ENCODE measurements around the gene SRSF5.
"Not testable (repeated sequence)": the region's sequence is repeated elsewhere in the genome, so short reads cannot be mapped to it uniquely, and the experiment has no call there.

SRSF5 gene

GRCh38 chr14:69766984-69767368, at the start of gene SRSF5:
SRSF5 (plus strand) TSS chr14:69767142; CDS start chr14:69768157, 1,015 bp downstream.
- DNase-seq, result peak; percentile 83

- DNase-seq, result not testable (repeated sequence)
These were observed 48.3 kb upstream of the SRSF5 start for GRCh38 chr14:69718614-69719013.

GRCh38 chr14:69719501-69719951, 47.4 kb upstream of the SRSF5 start:
- DNase-seq, result no peak

- DNase-seq, result no peak
These were observed 46.0 kb upstream of the SRSF5 start for GRCh38 chr14:69720912-69721311.

GRCh38 chr14:69726761-69727511, 40.0 kb upstream of the SRSF5 start:
- peak; percentile 8 for DNase-seq

- no peak for DNase-seq
These were observed 39.1 kb upstream of the SRSF5 start for GRCh38 chr14:69727860-69728259.

- not testable (repeated sequence) for DNase-seq
These were observed 34.9 kb upstream of the SRSF5 start for GRCh38 chr14:69731919-69732598.

- not testable (repeated sequence) for DNase-seq
These were observed 30.5 kb upstream of the SRSF5 start for GRCh38 chr14:69736405-69736804.

GRCh38 chr14:69741055-69741454, 25.9 kb upstream of the SRSF5 start:
- DNase-seq, result no peak

- DNase-seq, result no peak
These were observed 17.0 kb upstream of the SRSF5 start for GRCh38 chr14:69749956-69750355.

GRCh38 chr14:69750495-69750894, 16.4 kb upstream of the SRSF5 start:
- no peak for DNase-seq

GRCh38 chr14:69752773-69753172, 14.2 kb upstream of the SRSF5 start:
- no peak for DNase-seq

- DNase-seq, result no peak
These were observed 13.1 kb upstream of the SRSF5 start for GRCh38 chr14:69753860-69754259.

GRCh38 chr14:69754487-69754886, 12.5 kb upstream of the SRSF5 start:
- no peak for DNase-seq

- no peak for DNase-seq
These were observed 11.6 kb upstream of the SRSF5 start for GRCh38 chr14:69755296-69755695.

GRCh38 chr14:69755784-69756183, 11.2 kb upstream of the SRSF5 start:
- DNase-seq, result no peak

- no peak for DNase-seq
These were observed 10.6 kb upstream of the SRSF5 start for GRCh38 chr14:69756298-69756697.

GRCh38 chr14:69760810-69761209, 6.1 kb upstream of the SRSF5 start:
- DNase-seq, result no peak

- DNase-seq, result no peak
These were observed 3.0 kb upstream of the SRSF5 start for GRCh38 chr14:69763761-69764510.

- DNase-seq, result peak; percentile 69
These were observed 542 bp downstream of the SRSF5 start for GRCh38 chr14:69767369-69767999.

GRCh38 chr14:69768873-69769272, 1.9 kb downstream of the SRSF5 start:
- DNase-seq, result no peak

GRCh38 chr14:69769623-69770022, 2.7 kb downstream of the SRSF5 start:
- DNase-seq, result no peak

GRCh38 chr14:69770559-69770958, 3.6 kb downstream of the SRSF5 start:
- DNase-seq, result no peak
